Activated naive CD8-positive, alpha-beta T cell treated with anti-CD3 and anti-CD28 coated beads for 36 hours (primary cell): ENCODE measurements around the gene ARID1B. TPM values are rescaled to one million over a fixed set of nuclear protein-coding genes. Genes with fewer than 3 reads are reported as not detected.

Experiments used
- DNase-seq: peaks from one replicate; pipeline ENCODE4 v3.0.0; 2021
- H3K27ac Mint-ChIP-seq: one replicate; pipeline ENCODE4 v1.8.0; 2022; ENCODE audit warnings: mild to moderate bottlenecking, moderate library complexity, mixed read lengths
- H3K27me3 Mint-ChIP-seq: one replicate; pipeline ENCODE4 v1.8.0; 2022; ENCODE audit warnings: mild to moderate bottlenecking, mixed read lengths
- H3K36me3 Mint-ChIP-seq: one replicate; pipeline ENCODE4 v1.8.0; 2021; ENCODE audit warnings: mild to moderate bottlenecking, mixed read lengths
- H3K4me1 Mint-ChIP-seq: one replicate; pipeline ENCODE4 v1.8.0; 2021; ENCODE audit warnings: mixed read lengths
- H3K4me3 Mint-ChIP-seq: one replicate; pipeline ENCODE4 v1.8.0; 2022; ENCODE audit warnings: mild to moderate bottlenecking, moderate library complexity, mixed read lengths
- H3K9me3 Mint-ChIP-seq: one replicate; pipeline ENCODE4 v1.8.0; 2022; ENCODE audit warnings: mixed read lengths
- total RNA-seq, 2 experiments: library from RNA; stranded (reverse); gene quantifications; one replicate each; pipeline ENCODE4 v1.2.3, GENCODE V29; 2021

Gene ARID1B
- total RNA-seq: 10 to 100 TPM; 40.6 to 41.5 TPM

- H3K4me3 Mint-ChIP-seq: peak within 1 kb of the TSS; percentile 92
- peak within 1 kb of the TSS; percentile 98 for H3K27ac Mint-ChIP-seq
- no peaks in the 10 kb centered on the region for H3K27me3 Mint-ChIP-seq
- no peaks in the 10 kb centered on the region for H3K9me3 Mint-ChIP-seq
- peaks cover 31% of the 10 kb centered on the region for H3K4me1 Mint-ChIP-seq
- peaks cover 8% of the 10 kb centered on the region for H3K36me3 Mint-ChIP-seq
- peak; percentile 79 for DNase-seq
These were observed at the start of gene ARID1B for GRCh38 chr6:156776840-156777576. TSS of gene ARID1B (plus strand) at chr6:156777378. CDS start at chr6:156777681, 303 bp downstream.

DNA sequence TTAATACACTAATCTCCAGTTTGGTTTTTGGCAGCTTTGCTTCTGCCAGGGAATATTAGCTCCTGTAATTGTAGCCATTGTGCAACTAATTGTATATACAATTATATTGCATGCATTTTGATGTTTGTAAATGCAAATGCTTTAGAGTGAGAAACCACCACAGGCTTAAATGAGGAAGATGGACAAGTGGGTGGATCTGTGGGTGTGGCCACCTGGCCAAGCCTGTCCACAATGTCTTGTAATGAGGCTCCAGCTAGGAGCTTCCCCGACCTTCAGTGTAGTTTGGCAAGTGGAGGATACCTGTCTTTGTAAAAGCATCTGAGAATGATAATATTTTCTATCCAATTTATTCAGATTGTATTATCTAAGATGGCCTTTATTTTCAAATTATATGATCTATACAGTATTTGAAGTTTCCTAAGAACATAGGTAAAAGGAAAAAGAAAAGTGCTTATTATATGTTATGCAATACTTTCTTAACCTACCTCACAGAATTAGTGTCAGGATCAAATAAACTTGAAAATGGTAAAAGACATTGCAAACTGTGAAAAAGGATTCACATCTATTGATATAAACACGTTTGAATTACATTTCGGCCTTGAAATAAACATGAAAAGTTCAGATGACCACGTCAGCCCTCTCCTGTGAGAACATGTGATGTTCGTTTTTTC is 49.3 kb upstream of the ARID1B start:
- Mint-ChIP-seq H3K4me3 (no peak overlapping the region), H3K27ac (no peak overlapping the region), H3K27me3 (no peaks in the 10 kb centered on the region), H3K4me1 (peaks cover 2% of the 10 kb centered on the region), H3K9me3 (no peaks in the 10 kb centered on the region), H3K36me3 (no peaks in the 10 kb centered on the region)
- DNase-seq: no peak

DNA sequence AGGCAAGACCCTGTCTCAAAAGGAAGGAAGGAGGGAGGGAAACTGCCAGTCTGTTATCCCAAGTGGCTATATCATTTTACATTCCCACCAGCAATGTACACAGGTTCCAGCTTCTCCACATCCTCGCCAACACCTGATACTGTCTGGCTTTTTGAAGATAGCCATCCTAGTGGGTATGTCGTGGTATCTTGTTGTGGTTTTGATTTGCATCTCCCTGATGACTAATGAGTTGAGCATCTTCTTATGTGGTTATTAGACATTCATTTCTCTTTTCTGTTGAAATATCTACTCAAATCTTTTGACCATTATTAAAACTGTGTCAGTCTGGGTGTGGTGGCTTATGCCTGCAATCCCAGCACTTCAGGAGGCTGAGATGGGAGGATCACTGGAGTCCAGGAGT is 47.9 kb upstream of the ARID1B start:
- no peak overlapping the region for H3K27ac Mint-ChIP-seq
- H3K36me3 Mint-ChIP-seq: no peaks in the 10 kb centered on the region
- H3K9me3 Mint-ChIP-seq: no peaks in the 10 kb centered on the region
- no peak overlapping the region for H3K4me3 Mint-ChIP-seq
- no peaks in the 10 kb centered on the region for H3K27me3 Mint-ChIP-seq
- H3K4me1 Mint-ChIP-seq: peaks cover 2% of the 10 kb centered on the region
- DNase-seq: no peak

- DNase-seq: no peak
- H3K36me3 Mint-ChIP-seq: no peaks in the 10 kb centered on the region
- H3K4me3 Mint-ChIP-seq: no peak overlapping the region
- no peaks in the 10 kb centered on the region for H3K27me3 Mint-ChIP-seq
- no peak overlapping the region for H3K27ac Mint-ChIP-seq
- H3K9me3 Mint-ChIP-seq: no peaks in the 10 kb centered on the region
- H3K4me1 Mint-ChIP-seq: peaks cover 2% of the 10 kb centered on the region
These were observed 45.8 kb upstream of the ARID1B start for GRCh38 chr6:156731396-156731795.

DNA sequence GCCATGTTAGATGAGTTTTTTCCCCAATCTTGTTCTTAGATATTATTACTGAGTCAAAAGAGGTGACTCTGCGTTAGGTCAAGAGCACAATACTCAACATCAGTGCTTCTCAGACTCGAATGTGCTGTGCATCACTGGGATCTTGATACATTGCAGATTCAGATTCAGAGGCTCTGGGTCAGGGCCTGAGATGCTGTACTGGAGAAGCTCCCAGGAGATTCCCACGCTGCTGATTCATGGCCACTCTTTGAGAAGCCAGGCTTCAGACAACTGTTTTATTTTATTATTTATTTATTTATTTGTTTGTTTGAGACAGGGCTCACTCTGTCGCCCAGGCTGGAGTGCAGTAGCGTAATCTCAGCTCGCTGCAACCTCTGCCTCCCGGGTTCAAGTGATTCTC is 41.4 kb upstream of the ARID1B start:
- Mint-ChIP-seq H3K4me1 (no peaks in the 10 kb centered on the region), H3K4me3 (no peak overlapping the region), H3K27me3 (no peaks in the 10 kb centered on the region), H3K9me3 (peaks cover 8% of the 10 kb centered on the region), H3K36me3 (peaks cover 4% of the 10 kb centered on the region), H3K27ac (no peak overlapping the region)
- no peak for DNase-seq

- Mint-ChIP-seq H3K4me1 (peaks cover 3% of the 10 kb centered on the region), H3K27me3 (no peaks in the 10 kb centered on the region), H3K4me3 (no peak overlapping the region), H3K36me3 (peaks cover 4% of the 10 kb centered on the region), H3K27ac (no peak overlapping the region), H3K9me3 (peaks cover 9% of the 10 kb centered on the region)
- no peak for DNase-seq
These were observed 36.6 kb upstream of the ARID1B start for GRCh38 chr6:156740604-156741003.

DNA sequence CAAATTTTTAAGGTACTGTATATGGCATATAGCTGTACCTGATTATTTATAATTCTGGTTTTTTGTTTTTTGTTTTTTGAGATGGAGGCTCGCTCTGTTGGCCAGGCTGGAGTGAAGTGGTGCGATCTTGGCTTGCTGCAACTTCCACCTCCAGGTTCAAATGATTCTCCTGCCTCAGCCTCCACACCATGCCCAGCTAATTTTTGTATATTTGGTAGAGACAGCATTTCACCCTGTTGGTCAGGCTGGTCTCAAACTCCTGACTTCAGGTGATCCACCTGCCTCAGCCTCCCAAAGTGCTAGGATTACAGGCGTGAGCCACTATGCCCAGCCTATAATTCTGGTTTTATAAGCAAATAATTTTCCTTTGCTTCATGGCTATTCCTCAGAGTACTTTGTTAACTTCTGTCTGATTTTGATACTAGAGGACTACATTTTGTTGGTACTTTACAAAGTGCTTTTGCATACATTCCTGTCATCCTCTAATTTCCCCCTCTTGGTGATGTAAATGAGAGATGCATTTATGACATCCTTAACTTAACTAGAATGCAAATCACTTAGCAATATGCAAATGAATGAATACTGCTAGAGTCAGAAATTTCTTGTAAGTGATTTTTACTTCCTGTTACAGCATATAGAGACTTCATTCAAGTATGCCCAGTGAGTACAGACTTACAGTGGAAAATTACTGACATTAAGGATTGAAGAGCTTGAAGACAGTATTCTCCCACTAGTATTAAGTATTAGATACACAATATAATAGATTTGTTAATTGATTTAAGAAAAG is 35.7 kb upstream of the ARID1B start:
- Mint-ChIP-seq H3K9me3 (peaks cover 9% of the 10 kb centered on the region), H3K27ac (no peak overlapping the region), H3K4me1 (peaks cover 3% of the 10 kb centered on the region), H3K4me3 (no peak overlapping the region), H3K27me3 (no peaks in the 10 kb centered on the region), H3K36me3 (peaks cover 4% of the 10 kb centered on the region)
- DNase-seq: no peak

DNA sequence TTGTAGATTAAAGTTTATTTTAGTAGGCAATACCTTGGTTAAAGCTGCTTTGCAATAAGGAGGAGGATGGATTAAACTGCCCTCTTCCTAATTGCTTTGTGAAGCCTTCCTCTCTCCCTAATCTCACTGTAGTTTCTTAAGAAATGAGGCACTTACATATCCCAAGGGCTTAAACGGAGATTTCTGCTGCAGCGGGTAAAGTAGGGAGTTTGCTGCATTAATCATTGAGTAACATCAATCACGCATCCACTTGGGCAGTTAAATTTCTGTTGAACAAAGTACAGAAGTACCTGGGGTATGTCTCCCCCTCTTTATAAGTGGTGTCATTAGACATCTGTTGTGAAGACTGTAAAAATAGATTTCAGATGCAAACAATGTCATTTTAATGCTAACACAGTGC is 29.5 kb upstream of the ARID1B start:
- Mint-ChIP-seq H3K4me3 (no peak overlapping the region), H3K36me3 (no peaks in the 10 kb centered on the region), H3K27ac (no peak overlapping the region), H3K4me1 (no peaks in the 10 kb centered on the region), H3K9me3 (no peaks in the 10 kb centered on the region), H3K27me3 (no peaks in the 10 kb centered on the region)
- DNase-seq: no peak

DNA sequence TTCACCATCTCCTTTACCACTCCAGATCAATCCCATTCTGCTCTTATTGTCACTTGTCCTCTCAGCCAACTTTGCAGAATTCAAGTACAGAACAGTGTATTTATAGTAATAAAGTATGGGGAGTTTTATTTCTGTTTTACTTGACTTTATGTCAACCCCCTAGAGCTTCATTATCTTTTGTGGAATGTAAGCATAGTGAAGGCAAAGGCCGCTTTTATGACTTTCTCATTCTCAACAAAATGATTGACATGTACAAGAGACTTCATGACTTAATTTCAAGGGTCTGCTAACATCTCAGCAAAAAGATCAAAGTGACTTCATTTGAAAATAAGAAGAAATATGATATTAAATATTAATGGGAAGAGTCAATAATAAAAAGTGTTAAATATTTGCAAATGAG is 28.7 kb upstream of the ARID1B start:
- Mint-ChIP-seq H3K36me3 (no peaks in the 10 kb centered on the region), H3K4me1 (no peaks in the 10 kb centered on the region), H3K9me3 (no peaks in the 10 kb centered on the region), H3K4me3 (no peak overlapping the region), H3K27ac (no peak overlapping the region), H3K27me3 (no peaks in the 10 kb centered on the region)
- no peak for DNase-seq

DNA sequence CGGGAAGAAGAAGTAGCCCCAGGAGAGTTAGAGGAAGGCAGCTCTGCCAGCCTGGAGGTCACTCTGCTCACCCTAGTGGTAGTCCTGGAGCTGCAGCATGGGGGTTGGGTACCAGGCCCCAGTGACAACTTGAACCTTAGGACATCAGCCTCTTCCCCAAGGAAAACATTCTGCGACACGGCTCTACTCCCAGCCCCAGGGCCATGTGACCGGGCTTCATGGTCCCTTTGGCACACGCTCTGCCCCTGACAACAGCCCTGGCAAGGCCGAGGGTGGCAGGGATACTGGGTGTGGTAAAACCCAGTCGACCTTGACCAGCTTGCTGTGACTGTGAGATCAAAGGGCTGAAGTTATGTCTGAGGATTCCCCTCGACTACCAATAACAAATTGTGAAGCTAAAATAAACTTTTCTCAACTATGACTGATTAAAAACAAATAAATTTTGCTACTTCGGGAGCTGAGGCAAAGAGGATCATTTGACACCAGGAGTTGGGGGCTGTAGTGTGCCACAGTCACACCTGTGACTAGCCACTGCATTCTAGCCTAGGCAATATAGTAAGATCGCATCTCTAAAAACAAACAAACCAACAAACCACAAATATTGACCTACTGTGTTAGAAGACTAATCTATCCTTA is 24.4 kb upstream of the ARID1B start:
- no peaks in the 10 kb centered on the region for H3K9me3 Mint-ChIP-seq
- H3K4me3 Mint-ChIP-seq: no peak overlapping the region
- H3K27ac Mint-ChIP-seq: no peak overlapping the region
- H3K36me3 Mint-ChIP-seq: no peaks in the 10 kb centered on the region
- H3K4me1 Mint-ChIP-seq: no peaks in the 10 kb centered on the region
- H3K27me3 Mint-ChIP-seq: peaks cover 3% of the 10 kb centered on the region
- no peak for DNase-seq

DNA sequence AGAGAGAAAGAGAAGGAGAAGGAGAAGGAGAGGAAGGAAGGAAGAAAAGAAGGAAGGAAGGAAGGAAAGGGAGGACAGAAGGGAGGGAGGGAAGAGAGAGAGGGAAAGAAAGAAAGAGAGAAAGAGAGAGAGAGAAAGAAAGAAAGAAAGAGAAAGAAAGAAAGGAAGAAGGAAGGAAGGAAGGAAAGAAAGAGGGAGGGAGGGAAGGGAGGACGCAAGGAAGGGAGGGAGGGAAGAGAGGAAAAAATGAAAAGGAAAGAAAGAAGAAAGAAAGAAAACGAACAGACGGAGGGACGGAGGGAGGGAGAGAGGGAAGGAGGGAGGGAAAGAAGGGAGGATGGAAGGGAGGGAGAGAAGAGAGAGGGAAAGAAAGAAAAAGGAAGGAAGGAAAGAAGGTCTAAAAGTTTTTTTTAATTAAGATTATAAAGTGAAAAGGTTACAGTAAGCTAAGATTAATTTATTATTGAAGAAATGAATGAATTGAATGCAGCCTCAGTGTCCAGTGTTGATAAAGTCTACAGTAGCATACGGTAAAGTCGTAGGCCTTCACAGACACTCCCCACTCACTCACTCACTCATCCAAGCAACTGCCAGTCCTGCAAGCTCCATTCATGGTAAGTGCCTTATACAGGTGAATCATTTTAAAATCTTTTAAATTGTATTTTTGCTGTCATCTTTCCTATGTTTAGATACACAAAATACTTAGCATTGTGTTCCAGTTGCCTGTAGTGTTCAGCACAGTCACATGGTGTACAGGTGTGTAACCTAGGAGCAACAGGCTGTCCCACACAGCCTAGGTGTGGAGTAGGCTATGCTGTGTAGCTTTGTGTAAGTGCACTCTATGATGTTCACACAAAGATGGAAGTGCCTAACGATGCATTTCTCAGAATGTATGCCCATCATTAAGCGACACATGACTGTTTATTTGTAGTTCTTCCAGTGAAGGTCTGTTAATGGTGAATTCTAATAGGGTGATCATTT is 20.3 kb upstream of the ARID1B start:
- Mint-ChIP-seq H3K27me3 (peaks cover 3% of the 10 kb centered on the region), H3K4me1 (no peaks in the 10 kb centered on the region), H3K27ac (no peak overlapping the region), H3K4me3 (no peak overlapping the region), H3K36me3 (no peaks in the 10 kb centered on the region), H3K9me3 (no peaks in the 10 kb centered on the region)
- DNase-seq: no peak

GRCh38 chr6:156757849-156758248 is 19.3 kb upstream of the ARID1B start:
- no peaks in the 10 kb centered on the region for H3K4me1 Mint-ChIP-seq
- no peak overlapping the region for H3K4me3 Mint-ChIP-seq
- DNase-seq: no peak
- H3K36me3 Mint-ChIP-seq: no peaks in the 10 kb centered on the region
- no peaks in the 10 kb centered on the region for H3K9me3 Mint-ChIP-seq
- H3K27me3 Mint-ChIP-seq: peaks cover 3% of the 10 kb centered on the region
- H3K27ac Mint-ChIP-seq: no peak overlapping the region

- Mint-ChIP-seq H3K4me1 (no peaks in the 10 kb centered on the region), H3K27me3 (no peaks in the 10 kb centered on the region), H3K4me3 (no peak overlapping the region), H3K36me3 (no peaks in the 10 kb centered on the region), H3K27ac (no peak overlapping the region), H3K9me3 (no peaks in the 10 kb centered on the region)
- no peak for DNase-seq
These were observed 16.8 kb upstream of the ARID1B start for GRCh38 chr6:156760377-156760776.

DNA sequence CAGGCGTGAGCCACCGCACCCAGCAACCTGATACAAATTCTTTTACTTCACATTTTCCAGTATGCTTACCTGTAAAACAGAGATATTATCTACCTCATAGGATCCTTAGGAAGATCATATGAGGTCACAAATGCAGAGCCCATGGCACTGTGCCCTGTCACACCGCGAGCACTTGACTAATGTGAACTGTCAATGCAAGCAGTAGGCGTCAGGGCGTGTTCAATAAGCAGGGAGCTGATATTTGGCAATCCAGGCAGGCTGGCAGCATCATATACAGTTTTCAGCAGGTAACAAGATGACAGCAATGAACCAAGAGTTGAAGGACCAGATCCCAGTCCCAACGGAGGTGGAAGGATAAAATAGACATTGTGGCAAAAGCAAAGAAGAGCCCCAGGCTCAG is 14.6 kb upstream of the ARID1B start:
- peaks cover 1% of the 10 kb centered on the region for H3K4me1 Mint-ChIP-seq
- no peaks in the 10 kb centered on the region for H3K9me3 Mint-ChIP-seq
- H3K4me3 Mint-ChIP-seq: no peak overlapping the region
- DNase-seq: no peak
- no peaks in the 10 kb centered on the region for H3K27me3 Mint-ChIP-seq
- no peaks in the 10 kb centered on the region for H3K36me3 Mint-ChIP-seq
- H3K27ac Mint-ChIP-seq: no peak overlapping the region
